ENCODE data around the gene FAM168B.

- TF ChIP-seq CTCF (IDR thresholded peaks at IDR 0.05) (no peak), POLR2A (IDR thresholded peaks at IDR 0.05) (no peak)
Measured at GRCh38 chr2:130998561-130998960, 94.7 kb downstream of the FAM168B start.
